ENCODE measurements around the gene PLCH1.

- TF ChIP-seq, protein P1, sequence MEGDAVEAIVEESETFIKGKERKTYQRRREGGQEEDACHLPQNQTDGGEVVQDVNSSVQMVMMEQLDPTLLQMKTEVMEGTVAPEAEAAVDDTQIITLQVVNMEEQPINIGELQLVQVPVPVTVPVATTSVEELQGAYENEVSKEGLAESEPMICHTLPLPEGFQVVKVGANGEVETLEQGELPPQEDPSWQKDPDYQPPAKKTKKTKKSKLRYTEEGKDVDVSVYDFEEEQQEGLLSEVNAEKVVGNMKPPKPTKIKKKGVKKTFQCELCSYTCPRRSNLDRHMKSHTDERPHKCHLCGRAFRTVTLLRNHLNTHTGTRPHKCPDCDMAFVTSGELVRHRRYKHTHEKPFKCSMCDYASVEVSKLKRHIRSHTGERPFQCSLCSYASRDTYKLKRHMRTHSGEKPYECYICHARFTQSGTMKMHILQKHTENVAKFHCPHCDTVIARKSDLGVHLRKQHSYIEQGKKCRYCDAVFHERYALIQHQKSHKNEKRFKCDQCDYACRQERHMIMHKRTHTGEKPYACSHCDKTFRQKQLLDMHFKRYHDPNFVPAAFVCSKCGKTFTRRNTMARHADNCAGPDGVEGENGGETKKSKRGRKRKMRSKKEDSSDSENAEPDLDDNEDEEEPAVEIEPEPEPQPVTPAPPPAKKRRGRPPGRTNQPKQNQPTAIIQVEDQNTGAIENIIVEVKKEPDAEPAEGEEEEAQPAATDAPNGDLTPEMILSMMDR (conservative IDR thresholded peaks at IDR 0.05 in 1 of 2, IDR thresholded peaks at IDR 0.05 in 1 of 2; ENCODE audit: low read depth in 1 of 2, low read length in 2 of 2): no peak
- no peak for TF ChIP-seq EZH2 (IDR thresholded peaks at IDR 0.05; ENCODE audit: low read length, missing control alignments)
These were observed 163.3 kb downstream of the PLCH1 start for GRCh38 chr3:155581579-155581978.
